ENCODE data around the gene RIOX2. TPM values are rescaled to one million over a fixed set of nuclear protein-coding genes. Genes with fewer than 3 reads are reported as not detected.

RIOX2 gene
- total and polyA plus RNA-seq, 2 of the 13 experiments (the other 11 are each of a cell fraction or from before 2014, with no cell fraction given): 19.9 to 43.3 TPM

DNA sequence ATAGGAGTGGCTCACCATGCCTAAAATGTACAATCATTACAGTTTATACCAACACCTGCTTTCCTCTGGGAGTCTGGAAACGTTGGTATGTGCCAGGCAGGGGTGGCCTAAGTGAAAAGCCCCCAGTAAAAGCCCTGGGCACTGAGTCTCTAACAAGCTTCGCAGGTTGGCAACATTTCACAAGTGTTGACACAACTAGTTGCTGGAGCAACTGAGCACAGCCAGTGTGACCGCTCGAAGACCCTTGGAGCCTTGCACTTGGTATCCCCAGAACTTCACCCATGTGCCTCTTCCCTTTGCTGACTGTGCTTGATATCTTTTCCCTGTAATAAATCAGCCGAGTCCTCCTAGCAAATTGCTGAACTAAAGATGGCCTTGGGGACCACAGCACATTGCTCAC, 2.7 kb downstream of the RIOX2 start (continued):
- TF ChIP-seq, protein P1, sequence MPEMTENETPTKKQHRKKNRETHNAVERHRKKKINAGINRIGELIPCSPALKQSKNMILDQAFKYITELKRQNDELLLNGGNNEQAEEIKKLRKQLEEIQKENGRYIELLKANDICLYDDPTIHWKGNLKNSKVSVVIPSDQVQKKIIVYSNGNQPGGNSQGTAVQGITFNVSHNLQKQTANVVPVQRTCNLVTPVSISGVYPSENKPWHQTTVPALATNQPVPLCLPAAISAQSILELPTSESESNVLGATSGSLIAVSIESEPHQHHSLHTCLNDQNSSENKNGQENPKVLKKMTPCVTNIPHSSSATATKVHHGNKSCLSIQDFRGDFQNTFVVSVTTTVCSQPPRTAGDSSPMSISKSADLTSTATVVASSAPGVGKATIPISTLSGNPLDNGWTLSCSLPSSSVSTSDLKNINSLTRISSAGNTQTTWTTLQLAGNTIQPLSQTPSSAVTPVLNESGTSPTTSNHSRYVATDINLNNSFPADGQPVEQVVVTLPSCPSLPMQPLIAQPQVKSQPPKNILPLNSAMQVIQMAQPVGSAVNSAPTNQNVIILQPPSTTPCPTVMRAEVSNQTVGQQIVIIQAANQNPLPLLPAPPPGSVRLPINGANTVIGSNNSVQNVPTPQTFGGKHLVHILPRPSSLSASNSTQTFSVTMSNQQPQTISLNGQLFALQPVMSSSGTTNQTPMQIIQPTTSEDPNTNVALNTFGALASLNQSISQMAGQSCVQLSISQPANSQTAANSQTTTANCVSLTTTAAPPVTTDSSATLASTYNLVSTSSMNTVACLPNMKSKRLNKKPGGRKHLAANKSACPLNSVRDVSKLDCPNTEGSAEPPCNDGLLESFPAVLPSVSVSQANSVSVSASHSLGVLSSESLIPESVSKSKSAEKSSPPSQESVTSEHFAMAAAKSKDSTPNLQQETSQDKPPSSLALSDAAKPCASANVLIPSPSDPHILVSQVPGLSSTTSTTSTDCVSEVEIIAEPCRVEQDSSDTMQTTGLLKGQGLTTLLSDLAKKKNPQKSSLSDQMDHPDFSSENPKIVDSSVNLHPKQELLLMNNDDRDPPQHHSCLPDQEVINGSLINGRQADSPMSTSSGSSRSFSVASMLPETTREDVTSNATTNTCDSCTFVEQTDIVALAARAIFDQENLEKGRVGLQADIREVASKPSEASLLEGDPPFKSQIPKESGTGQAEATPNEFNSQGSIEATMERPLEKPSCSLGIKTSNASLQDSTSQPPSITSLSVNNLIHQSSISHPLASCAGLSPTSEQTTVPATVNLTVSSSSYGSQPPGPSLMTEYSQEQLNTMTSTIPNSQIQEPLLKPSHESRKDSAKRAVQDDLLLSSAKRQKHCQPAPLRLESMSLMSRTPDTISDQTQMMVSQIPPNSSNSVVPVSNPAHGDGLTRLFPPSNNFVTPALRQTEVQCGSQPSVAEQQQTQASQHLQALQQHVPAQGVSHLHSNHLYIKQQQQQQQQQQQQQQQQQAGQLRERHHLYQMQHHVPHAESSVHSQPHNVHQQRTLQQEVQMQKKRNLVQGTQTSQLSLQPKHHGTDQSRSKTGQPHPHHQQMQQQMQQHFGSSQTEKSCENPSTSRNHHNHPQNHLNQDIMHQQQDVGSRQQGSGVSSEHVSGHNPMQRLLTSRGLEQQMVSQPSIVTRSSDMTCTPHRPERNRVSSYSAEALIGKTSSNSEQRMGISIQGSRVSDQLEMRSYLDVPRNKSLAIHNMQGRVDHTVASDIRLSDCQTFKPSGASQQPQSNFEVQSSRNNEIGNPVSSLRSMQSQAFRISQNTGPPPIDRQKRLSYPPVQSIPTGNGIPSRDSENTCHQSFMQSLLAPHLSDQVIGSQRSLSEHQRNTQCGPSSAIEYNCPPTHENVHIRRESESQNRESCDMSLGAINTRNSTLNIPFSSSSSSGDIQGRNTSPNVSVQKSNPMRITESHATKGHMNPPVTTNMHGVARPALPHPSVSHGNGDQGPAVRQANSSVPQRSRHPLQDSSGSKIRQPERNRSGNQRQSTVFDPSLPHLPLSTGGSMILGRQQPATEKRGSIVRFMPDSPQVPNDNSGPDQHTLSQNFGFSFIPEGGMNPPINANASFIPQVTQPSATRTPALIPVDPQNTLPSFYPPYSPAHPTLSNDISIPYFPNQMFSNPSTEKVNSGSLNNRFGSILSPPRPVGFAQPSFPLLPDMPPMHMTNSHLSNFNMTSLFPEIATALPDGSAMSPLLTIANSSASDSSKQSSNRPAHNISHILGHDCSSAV (CRISPR knock-in tag; IDR thresholded peaks at IDR 0.05; ENCODE audit: borderline replicate concordance): no peak
- no peak for TF ChIP-seq RCOR2 (CRISPR knock-in tag; IDR thresholded peaks at IDR 0.05)
- TF ChIP-seq, protein P2, sequence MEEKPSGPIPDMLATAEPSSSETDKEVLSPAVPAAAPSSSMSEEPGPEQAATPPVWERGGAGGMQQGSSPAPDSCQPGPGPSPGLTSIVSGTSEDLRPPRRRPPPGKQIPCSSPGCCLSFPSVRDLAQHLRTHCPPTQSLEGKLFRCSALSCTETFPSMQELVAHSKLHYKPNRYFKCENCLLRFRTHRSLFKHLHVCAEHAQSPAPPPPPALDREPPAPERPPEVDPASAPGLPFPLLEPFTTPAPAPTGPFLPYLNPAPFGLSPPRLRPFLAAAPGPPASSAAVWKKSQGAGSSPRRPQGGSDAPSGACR (CRISPR knock-in tag; IDR thresholded peaks at IDR 0.05): no peak
- TF ChIP-seq, protein P3, sequence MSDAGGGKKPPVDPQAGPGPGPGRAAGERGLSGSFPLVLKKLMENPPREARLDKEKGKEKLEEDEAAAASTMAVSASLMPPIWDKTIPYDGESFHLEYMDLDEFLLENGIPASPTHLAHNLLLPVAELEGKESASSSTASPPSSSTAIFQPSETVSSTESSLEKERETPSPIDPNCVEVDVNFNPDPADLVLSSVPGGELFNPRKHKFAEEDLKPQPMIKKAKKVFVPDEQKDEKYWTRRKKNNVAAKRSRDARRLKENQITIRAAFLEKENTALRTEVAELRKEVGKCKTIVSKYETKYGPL (CRISPR knock-in tag; IDR thresholded peaks at IDR 0.05): no peak
- TF ChIP-seq, protein P4, sequence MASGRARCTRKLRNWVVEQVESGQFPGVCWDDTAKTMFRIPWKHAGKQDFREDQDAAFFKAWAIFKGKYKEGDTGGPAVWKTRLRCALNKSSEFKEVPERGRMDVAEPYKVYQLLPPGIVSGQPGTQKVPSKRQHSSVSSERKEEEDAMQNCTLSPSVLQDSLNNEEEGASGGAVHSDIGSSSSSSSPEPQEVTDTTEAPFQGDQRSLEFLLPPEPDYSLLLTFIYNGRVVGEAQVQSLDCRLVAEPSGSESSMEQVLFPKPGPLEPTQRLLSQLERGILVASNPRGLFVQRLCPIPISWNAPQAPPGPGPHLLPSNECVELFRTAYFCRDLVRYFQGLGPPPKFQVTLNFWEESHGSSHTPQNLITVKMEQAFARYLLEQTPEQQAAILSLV (CRISPR knock-in tag; IDR thresholded peaks at IDR 0.05; ENCODE audit: borderline replicate concordance): no peak
- no peak for TF ChIP-seq RFXANK (CRISPR knock-in tag; IDR thresholded peaks at IDR 0.05)
- no peak for TF ChIP-seq ZNF367 (CRISPR knock-in tag; IDR thresholded peaks at IDR 0.05; ENCODE audit: borderline replicate concordance)
- no peak for TF ChIP-seq ZNF83 (CRISPR knock-in tag; IDR thresholded peaks at IDR 0.05; ENCODE audit: borderline replicate concordance)
- TF ChIP-seq ZNF124 (CRISPR knock-in tag; IDR thresholded peaks at IDR 0.05): no peak
- TF ChIP-seq, protein P5, sequence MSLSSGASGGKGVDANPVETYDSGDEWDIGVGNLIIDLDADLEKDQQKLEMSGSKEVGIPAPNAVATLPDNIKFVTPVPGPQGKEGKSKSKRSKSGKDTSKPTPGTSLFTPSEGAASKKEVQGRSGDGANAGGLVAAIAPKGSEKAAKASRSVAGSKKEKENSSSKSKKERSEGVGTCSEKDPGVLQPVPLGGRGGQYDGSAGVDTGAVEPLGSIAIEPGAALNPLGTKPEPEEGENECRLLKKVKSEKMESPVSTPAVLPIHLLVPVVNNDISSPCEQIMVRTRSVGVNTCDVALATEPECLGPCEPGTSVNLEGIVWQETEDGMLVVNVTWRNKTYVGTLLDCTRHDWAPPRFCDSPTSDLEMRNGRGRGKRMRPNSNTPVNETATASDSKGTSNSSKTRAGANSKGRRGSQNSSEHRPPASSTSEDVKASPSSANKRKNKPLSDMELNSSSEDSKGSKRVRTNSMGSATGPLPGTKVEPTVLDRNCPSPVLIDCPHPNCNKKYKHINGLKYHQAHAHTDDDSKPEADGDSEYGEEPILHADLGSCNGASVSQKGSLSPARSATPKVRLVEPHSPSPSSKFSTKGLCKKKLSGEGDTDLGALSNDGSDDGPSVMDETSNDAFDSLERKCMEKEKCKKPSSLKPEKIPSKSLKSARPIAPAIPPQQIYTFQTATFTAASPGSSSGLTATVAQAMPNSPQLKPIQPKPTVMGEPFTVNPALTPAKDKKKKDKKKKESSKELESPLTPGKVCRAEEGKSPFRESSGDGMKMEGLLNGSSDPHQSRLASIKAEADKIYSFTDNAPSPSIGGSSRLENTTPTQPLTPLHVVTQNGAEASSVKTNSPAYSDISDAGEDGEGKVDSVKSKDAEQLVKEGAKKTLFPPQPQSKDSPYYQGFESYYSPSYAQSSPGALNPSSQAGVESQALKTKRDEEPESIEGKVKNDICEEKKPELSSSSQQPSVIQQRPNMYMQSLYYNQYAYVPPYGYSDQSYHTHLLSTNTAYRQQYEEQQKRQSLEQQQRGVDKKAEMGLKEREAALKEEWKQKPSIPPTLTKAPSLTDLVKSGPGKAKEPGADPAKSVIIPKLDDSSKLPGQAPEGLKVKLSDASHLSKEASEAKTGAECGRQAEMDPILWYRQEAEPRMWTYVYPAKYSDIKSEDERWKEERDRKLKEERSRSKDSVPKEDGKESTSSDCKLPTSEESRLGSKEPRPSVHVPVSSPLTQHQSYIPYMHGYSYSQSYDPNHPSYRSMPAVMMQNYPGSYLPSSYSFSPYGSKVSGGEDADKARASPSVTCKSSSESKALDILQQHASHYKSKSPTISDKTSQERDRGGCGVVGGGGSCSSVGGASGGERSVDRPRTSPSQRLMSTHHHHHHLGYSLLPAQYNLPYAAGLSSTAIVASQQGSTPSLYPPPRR (CRISPR knock-in tag; IDR thresholded peaks at IDR 0.05; ENCODE audit: borderline replicate concordance): no peak
- TF ChIP-seq EED (CRISPR knock-in tag; IDR thresholded peaks at IDR 0.05): no peak
- TF ChIP-seq SMAD9 (CRISPR knock-in tag; IDR thresholded peaks at IDR 0.05): no peak

Measured in HepG2 (cell line).